ENCODE results near the gene TIMM44. TPM values are rescaled to one million over a fixed set of nuclear protein-coding genes. Genes with fewer than 3 reads are reported as not detected.

The TIMM44 gene
- total and polyA plus RNA-seq, 11 donors = 55.9 to 140 (median 72.9) TPM

GRCh38 chr19:7901337-7901736 lies 42.1 kb downstream of the TIMM44 start:
- no peaks in the 10 kb centered on the region for H3K27me3 ChIP-seq
- H3K4me1 ChIP-seq = peaks cover 0 to 30% (median 22%) of the 10 kb centered on the region in 12 donors
- ATAC-seq (no peak), DNase-seq (no peak)
- H3K27ac ChIP-seq = no peak overlapping the region
- H3K36me3 ChIP-seq = peaks cover 0 to 8% (median 0%) of the 10 kb centered on the region in 9 donors
- intact Hi-C loops (cut with DNase I) = loop anchor here in 5 of 10 donors (5.0 to 10.0 kb wide), 6 partner anchors 34 to 247 kb away; partner anchors contain the start of gene TRAPPC5 (in 1 of the 5)
- H3K9me3 ChIP-seq = no peaks in the 10 kb centered on the region
- TF ChIP-seq POLR2A (IDR thresholded peaks at IDR 0.05) (no peak), CTCF (IDR thresholded peaks at IDR 0.05) (no peak)
- WGBS, 4 donors = 88 to 95% (median 91%) methylated on average over 7 of the region's 7 CpGs
- no peak overlapping the region for H3K4me3 ChIP-seq

- TF ChIP-seq POLR2A (IDR thresholded peaks at IDR 0.05) (no peak), CTCF (IDR thresholded peaks at IDR 0.05) (no peak)
- H3K27ac ChIP-seq = no peak overlapping the region
- H3K9me3 ChIP-seq = no peaks in the 10 kb centered on the region
- H3K36me3 ChIP-seq = peaks cover 0 to 4% (median 0%) of the 10 kb centered on the region in 9 donors
- WGBS, 4 donors = 59 to 85% (median 75%) methylated on average over 3 of the region's 3 CpGs
- H3K4me1 ChIP-seq = peaks cover 0 to 27% (median 22%) of the 10 kb centered on the region in 12 donors
- H3K4me3 ChIP-seq = no peak overlapping the region
- no peak for DNase-seq
- no peak for ATAC-seq
- intact Hi-C loops (cut with DNase I) = loop anchor here in 5 of 10 donors (5.0 to 10.0 kb wide), 6 partner anchors 34 to 246 kb away; partner anchors contain the start of gene TRAPPC5 (in 1 of the 5)
- H3K27me3 ChIP-seq = no peaks in the 10 kb centered on the region
Measured at GRCh38 chr19:7900931-7901330, 42.5 kb downstream of the TIMM44 start.

- 80 to 87% (median 84%) methylated on average over 8 to 21 of the region's 21 CpGs for WGBS, 4 donors
- ATAC-seq = no peak
- no peak overlapping the region for H3K27ac ChIP-seq
- H3K9me3 ChIP-seq = no peaks in the 10 kb centered on the region
- no peak for DNase-seq
- no peak for TF ChIP-seq POLR2A (IDR thresholded peaks at IDR 0.05)
- TF ChIP-seq CTCF (IDR thresholded peaks at IDR 0.05) = no peak
- intact Hi-C loops (cut with DNase I) = loop anchor here in 5 of 10 donors (5.0 to 10.0 kb wide), 6 partner anchors 33 to 246 kb away; partner anchors contain the start of gene TRAPPC5 (in 1 of the 5)
- H3K36me3 ChIP-seq = no peaks in the 10 kb centered on the region
- no peak overlapping the region for H3K4me3 ChIP-seq
- H3K4me1 ChIP-seq = peaks cover 0 to 22% (median 19%) of the 10 kb centered on the region in 12 donors
- peaks cover 0 to 2% (median 0%) of the 10 kb centered on the region in 9 donors for H3K27me3 ChIP-seq
Measured at GRCh38 chr19:7900401-7900870, 43.0 kb downstream of the TIMM44 start.

- ATAC-seq = no peak
- peak in 1 of 5 donors; percentile 60 for DNase-seq
- peaks cover 0 to 17% (median 14%) of the 10 kb centered on the region in 12 donors for H3K4me1 ChIP-seq
Measured at GRCh38 chr19:7899751-7900378, 43.6 kb downstream of the TIMM44 start.

More at GRCh38 chr19:7899751-7900378, 43.6 kb downstream of the TIMM44 start:
- intact Hi-C loops (cut with DNase I) = loop anchor here in 5 of 10 donors (5.0 to 10.0 kb wide), 6 partner anchors 33 to 245 kb away; partner anchors contain the start of gene TRAPPC5 (in 1 of the 5)
- Histone ChIP-seq H3K27ac (no peak overlapping the region), H3K36me3 (no peaks in the 10 kb centered on the region), H3K4me3 (no peak overlapping the region), H3K27me3 (peaks cover 0 to 8% (median 0%) of the 10 kb centered on the region in 9 donors), H3K9me3 (no peaks in the 10 kb centered on the region)
- no peak for TF ChIP-seq POLR2A (IDR thresholded peaks at IDR 0.05)
- no peak for TF ChIP-seq CTCF (IDR thresholded peaks at IDR 0.05)
- 84 to 90% (median 87%) methylated on average over 16 to 34 of the region's 34 CpGs for WGBS, 4 donors
